Brain microvascular endothelial cell (primary cell): Measurements from ENCODE around the gene USP10.
A peak's percentile ranks its signal among the peaks of the same experiment; 100 is the strongest.

Source experiments
- DNase-seq: peaks from one replicate; pipeline ENCODE4 v3.0.0-alpha.2; 2020
- H3K27ac ChIP-seq: fragments of 250-450 bp; sonication (Bioruptor Pico); 2 replicates; pipeline ENCODE4 v1.5.1; 2020; ENCODE audit warnings: mild to moderate bottlenecking, moderate library complexity
- H3K27me3 ChIP-seq: fragments of 250-450 bp; sonication (Bioruptor Pico); replicated peaks from 2 replicates; pipeline ENCODE4 v1.5.1; 2020; ENCODE audit warnings: mild to moderate bottlenecking
- H3K36me3 ChIP-seq: fragments of 250-450 bp; sonication (Bioruptor Pico); replicated peaks from 2 replicates; pipeline ENCODE4 v1.5.1; 2020; ENCODE audit warnings: mild to moderate bottlenecking
- H3K4me3 ChIP-seq: 2 replicates; pipeline ENCODE4 v1.5.1; 2011; ENCODE audit warnings: low read depth, mild to moderate bottlenecking, control low read depth, low read length, moderate library complexity
- CTCF ChIP-seq: IDR thresholded peaks from 2 replicates; pipeline ENCODE4 v1.5.1; 2011; ENCODE audit warnings: low read depth, mild to moderate bottlenecking, moderate library complexity, low read length, control low read depth, inconsistent platforms; ENCODE audit errors: missing control alignments
- in situ Hi-C: cut with HindIII; loops from 2 replicates; pipeline ENCODE4 v1.10.0; 2017; ENCODE audit warnings: low sequenced_read_pairs, low pct_ligation_motif_present

The USP10 gene

GRCh38 chr16:84768061-84768807 is 68.4 kb downstream of the USP10 start:
- no peak overlapping the region for H3K27ac ChIP-seq
- peaks cover 58% of the 10 kb centered on the region for H3K36me3 ChIP-seq
- H3K4me3 ChIP-seq, result no peak overlapping the region
- H3K27me3 ChIP-seq, result no peaks in the 10 kb centered on the region
- no peak for TF ChIP-seq CTCF
- in situ Hi-C loops, result no loop called here
- DNase-seq, result no peak

GRCh38 chr16:84768808-84769197 is 69.0 kb downstream of the USP10 start:
- Histone ChIP-seq H3K27ac (no peak overlapping the region), H3K27me3 (no peaks in the 10 kb centered on the region), H3K4me3 (no peak overlapping the region), H3K36me3 (peaks cover 60% of the 10 kb centered on the region)
- DNase-seq, result no peak
- no peak for TF ChIP-seq CTCF
- in situ Hi-C loops, result no loop called here

GRCh38 chr16:84769416-84769815 is 69.6 kb downstream of the USP10 start:
- H3K36me3 ChIP-seq, result peaks cover 59% of the 10 kb centered on the region
- no peak overlapping the region for H3K4me3 ChIP-seq
- in situ Hi-C loops, result no loop called here
- TF ChIP-seq CTCF, result no peak
- H3K27me3 ChIP-seq, result no peaks in the 10 kb centered on the region
- H3K27ac ChIP-seq, result no peak overlapping the region
- no peak for DNase-seq

- in situ Hi-C loops, result no loop called here
- H3K36me3 ChIP-seq, result peaks cover 65% of the 10 kb centered on the region
Measured at GRCh38 chr16:84773312-84773711, 73.5 kb downstream of the USP10 start.

GRCh38 chr16:84774810-84775209 is 75.0 kb downstream of the USP10 start:
- Histone ChIP-seq H3K27me3 (no peaks in the 10 kb centered on the region), H3K27ac (peak overlapping the region; percentile 65), H3K36me3 (peaks cover 61% of the 10 kb centered on the region), H3K4me3 (no peak overlapping the region)
- TF ChIP-seq CTCF, result no peak
- peak; percentile 87 for DNase-seq
- in situ Hi-C loops, result no loop called here

More at GRCh38 chr16:84773312-84773711, 73.5 kb downstream of the USP10 start:
- DNase-seq, result no peak
- Histone ChIP-seq H3K27me3 (no peaks in the 10 kb centered on the region), H3K4me3 (no peak overlapping the region), H3K27ac (no peak overlapping the region)
- TF ChIP-seq CTCF, result no peak
